GM12801 (cell line): ENCODE data around the gene HOXB8.

Experiments
- TF ChIP-seq, protein P1 (sequence below): IDR thresholded peaks from one replicate; pipeline ENCODE4 v1.5.1; 2011; ENCODE audit warnings: control low read depth; ENCODE audit not compliant: insufficient read length; ENCODE audit errors: extremely low read depth

Gene HOXB8

DNA sequence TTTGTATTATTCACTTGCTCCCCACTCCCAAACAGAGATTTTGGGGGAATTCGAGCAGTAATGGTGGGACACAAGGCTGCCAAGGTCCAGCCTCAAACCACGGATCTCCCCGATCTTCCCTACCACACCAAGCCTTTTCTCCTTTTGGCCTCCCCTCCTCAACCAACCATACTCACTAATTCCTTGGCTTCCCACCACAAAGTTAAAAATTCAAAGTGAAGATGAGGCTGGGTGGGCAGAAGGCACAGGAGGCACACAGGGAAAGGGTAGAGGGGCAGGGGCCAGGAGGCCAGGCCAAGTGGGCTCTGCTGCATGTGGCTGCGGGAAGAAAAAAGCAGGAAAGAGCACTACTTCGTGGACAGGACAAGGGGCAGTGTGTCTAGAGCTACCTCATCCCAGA, 52.2 kb downstream of the HOXB8 start:
- TF ChIP-seq, protein P1, sequence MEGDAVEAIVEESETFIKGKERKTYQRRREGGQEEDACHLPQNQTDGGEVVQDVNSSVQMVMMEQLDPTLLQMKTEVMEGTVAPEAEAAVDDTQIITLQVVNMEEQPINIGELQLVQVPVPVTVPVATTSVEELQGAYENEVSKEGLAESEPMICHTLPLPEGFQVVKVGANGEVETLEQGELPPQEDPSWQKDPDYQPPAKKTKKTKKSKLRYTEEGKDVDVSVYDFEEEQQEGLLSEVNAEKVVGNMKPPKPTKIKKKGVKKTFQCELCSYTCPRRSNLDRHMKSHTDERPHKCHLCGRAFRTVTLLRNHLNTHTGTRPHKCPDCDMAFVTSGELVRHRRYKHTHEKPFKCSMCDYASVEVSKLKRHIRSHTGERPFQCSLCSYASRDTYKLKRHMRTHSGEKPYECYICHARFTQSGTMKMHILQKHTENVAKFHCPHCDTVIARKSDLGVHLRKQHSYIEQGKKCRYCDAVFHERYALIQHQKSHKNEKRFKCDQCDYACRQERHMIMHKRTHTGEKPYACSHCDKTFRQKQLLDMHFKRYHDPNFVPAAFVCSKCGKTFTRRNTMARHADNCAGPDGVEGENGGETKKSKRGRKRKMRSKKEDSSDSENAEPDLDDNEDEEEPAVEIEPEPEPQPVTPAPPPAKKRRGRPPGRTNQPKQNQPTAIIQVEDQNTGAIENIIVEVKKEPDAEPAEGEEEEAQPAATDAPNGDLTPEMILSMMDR: no peak
